Measurements from ENCODE around the gene CDH4. TPM values are rescaled to one million over a fixed set of nuclear protein-coding genes. Genes with fewer than 3 reads are reported as not detected.

Gene CDH4
- total RNA-seq, 2 donors from 2014 or later: 0.29 to 0.45 TPM

DNA sequence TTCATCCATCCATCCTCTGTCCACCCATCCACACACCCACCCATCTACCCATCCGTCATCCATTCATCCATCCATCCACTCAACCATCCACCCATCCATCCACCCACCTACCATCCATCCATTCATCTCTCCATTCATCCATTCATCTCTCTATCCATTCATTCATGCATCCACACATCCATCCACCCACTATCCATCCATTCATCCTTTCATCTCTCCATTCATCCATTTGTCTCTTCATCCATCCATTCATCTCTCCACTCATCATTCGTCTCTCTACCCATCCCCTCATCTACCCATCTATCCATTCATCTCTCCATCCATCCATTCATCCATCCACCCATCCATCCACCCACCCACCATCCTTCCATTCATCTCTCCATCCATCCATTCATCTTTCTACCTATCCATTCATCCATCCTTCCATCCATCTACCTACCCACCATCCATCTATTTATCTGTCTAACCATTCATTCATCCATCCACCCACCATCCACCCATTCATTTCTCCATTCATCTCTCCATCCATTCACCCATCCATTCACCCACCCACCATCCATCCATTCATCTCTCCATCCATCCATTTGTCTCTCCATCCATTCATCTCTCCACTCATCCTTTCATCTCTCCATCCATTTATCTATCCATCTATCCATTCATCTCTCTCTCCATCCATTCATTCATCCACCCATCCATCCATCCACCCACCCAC lies 538.2 kb downstream of the CDH4 start:
- H3K36me3 Mint-ChIP-seq (ENCODE audit: low read depth): no peaks in the 10 kb centered on the region
- peaks cover 9% of the 10 kb centered on the region for H3K27me3 Mint-ChIP-seq
- ATAC-seq (replicated peaks): no peak
- H3K27ac Mint-ChIP-seq: no peak overlapping the region
- no peak overlapping the region for H3K4me3 Mint-ChIP-seq
- H3K4me1 Mint-ChIP-seq: no peaks in the 10 kb centered on the region
- H3K9me3 Mint-ChIP-seq: no peaks in the 10 kb centered on the region

DNA sequence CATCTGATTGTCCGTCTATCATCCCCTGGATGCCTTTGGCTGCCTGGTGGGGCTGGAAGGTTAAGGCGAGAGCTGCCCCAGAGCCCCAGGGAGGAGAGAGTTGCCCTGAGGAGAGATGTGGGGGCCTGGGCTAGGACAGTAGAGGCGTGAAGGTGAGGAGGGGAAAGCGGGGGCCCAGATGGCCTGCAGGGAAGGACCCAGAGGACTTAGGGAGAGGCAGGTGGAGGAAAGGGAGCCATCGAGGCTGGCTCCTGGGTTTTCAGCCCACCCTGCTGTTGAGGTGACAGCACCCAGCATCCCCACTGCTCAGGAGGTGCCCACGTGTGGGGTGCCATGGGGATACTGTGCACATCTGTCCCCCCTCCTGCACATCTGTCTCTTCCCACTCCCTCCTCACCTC lies 539.9 kb downstream of the CDH4 start:
- Mint-ChIP-seq H3K9me3 (no peaks in the 10 kb centered on the region), H3K4me1 (no peaks in the 10 kb centered on the region), H3K36me3 (ENCODE audit: low read depth) (no peaks in the 10 kb centered on the region), H3K27me3 (peaks cover 9% of the 10 kb centered on the region), H3K4me3 (no peak overlapping the region), H3K27ac (no peak overlapping the region)
- no peak for ATAC-seq (replicated peaks)

DNA sequence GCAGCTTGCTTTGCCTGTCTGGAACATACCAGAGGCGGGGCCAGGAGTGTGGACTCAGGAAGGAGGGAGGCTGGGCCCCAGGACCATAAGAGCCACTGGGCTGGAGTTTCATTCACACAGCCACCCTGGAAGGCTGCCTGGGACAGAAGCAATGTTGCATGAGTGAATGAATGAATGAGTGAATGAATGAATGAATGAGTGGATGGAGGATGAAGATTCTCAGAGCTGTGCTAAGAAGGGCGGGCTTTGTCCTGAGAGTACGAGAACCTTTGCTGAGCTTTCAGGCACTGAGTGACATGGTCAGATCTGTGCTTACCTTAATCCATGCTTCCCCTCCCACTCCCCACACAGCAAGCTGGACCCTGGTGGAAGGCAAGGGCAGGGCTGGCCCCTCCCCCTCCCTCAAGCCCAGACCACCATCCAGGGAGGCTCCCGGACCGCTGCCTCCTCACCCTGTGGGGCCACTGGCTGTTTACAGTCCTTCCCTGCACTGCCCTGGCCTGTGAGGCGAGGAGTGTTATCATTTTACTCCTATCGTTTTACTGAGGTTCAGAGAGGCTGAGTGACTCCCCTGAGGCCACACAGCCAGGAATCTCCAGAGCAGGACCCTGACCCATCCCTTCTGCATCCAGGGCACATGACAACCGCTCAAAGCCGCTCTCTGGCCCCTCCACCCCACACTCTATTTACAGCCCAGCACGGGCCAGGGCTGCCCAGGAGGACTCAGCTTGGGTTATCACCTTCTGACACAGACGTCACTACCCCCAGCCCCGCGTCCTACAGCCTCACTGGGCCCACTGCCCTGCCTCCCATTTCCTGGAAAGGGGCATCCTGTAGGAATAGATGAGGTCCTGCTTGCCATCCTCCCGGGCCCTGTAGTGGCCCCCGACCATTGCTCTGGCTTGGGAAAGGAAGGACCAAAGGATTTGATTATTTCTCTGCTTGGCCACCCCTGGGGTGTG lies 543.9 kb downstream of the CDH4 start:
- Mint-ChIP-seq H3K9me3 (no peaks in the 10 kb centered on the region), H3K4me1 (no peaks in the 10 kb centered on the region), H3K36me3 (ENCODE audit: low read depth) (no peaks in the 10 kb centered on the region), H3K27me3 (no peaks in the 10 kb centered on the region), H3K27ac (no peak overlapping the region), H3K4me3 (no peak overlapping the region)
- no peak for ATAC-seq (replicated peaks)

DNA sequence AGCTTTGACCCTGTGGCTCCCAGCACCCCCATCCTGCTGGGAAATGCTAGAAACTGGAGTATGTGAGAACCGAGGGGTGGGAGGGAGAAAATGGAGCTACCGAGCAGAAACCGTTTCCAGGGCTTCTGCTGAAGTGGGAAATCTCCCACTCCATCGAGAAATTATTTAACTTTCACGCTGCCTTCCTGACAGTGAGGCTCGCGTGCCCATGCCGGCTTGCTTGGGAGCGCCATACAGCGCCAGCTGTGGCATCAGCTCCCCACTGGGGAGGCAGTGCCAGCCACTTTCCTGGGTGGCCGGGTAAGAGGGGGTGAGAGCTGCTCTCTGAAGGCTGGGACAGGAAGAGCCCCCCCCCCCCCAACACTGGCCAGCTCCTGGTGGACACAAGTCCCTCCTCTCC lies 544.7 kb downstream of the CDH4 start:
- no peaks in the 10 kb centered on the region for H3K36me3 Mint-ChIP-seq (ENCODE audit: low read depth)
- H3K27ac Mint-ChIP-seq: no peak overlapping the region
- H3K9me3 Mint-ChIP-seq: no peaks in the 10 kb centered on the region
- H3K4me3 Mint-ChIP-seq: no peak overlapping the region
- peaks cover 3% of the 10 kb centered on the region for H3K27me3 Mint-ChIP-seq
- no peak for ATAC-seq (replicated peaks)
- H3K4me1 Mint-ChIP-seq: no peaks in the 10 kb centered on the region

DNA sequence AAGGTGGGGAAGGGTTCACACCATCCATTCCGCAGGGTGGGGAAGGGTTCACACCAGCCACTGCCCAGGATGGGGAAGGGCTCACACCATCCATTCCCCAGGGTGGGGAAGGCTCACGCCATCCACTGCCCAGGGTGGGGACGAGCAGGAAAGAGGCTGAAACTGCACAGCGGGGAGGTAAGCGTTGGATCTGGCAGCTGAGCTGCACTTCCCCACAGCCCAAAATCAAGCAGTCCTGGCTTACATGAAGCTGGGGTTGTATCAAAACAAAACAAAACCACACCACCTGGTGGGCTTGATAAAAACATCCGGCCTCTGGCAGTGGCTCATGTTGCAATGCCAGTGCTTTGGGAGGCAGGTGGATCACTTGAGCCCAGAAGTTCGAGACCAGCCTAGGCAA lies 545.1 kb downstream of the CDH4 start:
- Mint-ChIP-seq H3K4me3 (no peak overlapping the region), H3K27ac (no peak overlapping the region), H3K9me3 (no peaks in the 10 kb centered on the region), H3K27me3 (peaks cover 5% of the 10 kb centered on the region), H3K36me3 (ENCODE audit: low read depth) (no peaks in the 10 kb centered on the region), H3K4me1 (no peaks in the 10 kb centered on the region)
- no peak for ATAC-seq (replicated peaks)

DNA sequence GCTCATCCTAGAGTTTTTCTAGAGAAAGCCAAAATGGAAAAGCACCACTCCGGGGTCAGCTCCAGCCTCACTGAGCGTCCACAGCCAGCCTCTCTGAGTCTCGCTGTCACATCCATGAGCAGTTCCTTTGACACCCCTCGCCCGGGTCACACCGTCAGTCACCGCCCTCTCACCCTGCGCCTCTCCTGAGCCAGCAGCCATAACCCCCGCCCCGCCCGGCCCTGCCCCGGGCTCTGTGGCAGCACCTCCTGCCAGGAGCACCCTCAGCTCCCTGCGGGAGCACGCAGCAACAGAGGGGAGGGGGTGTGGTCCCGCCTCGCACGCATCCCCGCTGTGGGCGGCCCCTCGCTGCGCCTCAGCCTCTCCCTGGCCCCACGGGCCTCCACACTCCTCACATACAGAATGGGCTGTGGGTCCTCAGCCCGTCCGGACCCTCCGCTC lies 545.9 kb downstream of the CDH4 start:
- no peaks in the 10 kb centered on the region for H3K9me3 Mint-ChIP-seq

DNA sequence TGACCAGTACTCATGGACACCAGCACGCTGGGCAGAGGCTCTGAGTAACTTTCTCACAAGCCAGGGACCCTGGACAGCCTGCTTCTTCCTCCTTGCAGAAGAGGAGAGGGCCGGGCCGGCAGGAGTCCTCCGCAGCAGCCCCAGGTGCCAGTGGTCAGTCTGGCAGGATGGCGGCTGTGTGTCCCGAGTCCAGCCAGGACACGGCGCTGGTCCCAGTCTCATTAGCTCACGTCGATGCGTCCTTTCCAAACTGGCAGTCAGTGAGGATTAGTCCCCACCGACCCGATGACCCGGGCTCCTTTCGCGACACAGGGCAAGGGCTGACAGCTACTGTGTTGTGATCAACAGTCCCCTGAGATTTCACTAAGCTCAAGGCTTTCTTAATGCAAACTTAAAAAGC lies 546.6 kb downstream of the CDH4 start:
- H3K4me1 Mint-ChIP-seq: no peaks in the 10 kb centered on the region
- H3K4me3 Mint-ChIP-seq: no peak overlapping the region
- H3K27ac Mint-ChIP-seq: no peak overlapping the region
- ATAC-seq (replicated peaks): no peak
- H3K9me3 Mint-ChIP-seq: no peaks in the 10 kb centered on the region
- peaks cover 5% of the 10 kb centered on the region for H3K27me3 Mint-ChIP-seq
- H3K36me3 Mint-ChIP-seq (ENCODE audit: low read depth): no peaks in the 10 kb centered on the region

More for the DNA sequence above, 545.9 kb downstream of the CDH4 start:
- H3K4me1 Mint-ChIP-seq: no peaks in the 10 kb centered on the region
- no peak overlapping the region for H3K27ac Mint-ChIP-seq
- peaks cover 5% of the 10 kb centered on the region for H3K27me3 Mint-ChIP-seq
- H3K36me3 Mint-ChIP-seq (ENCODE audit: low read depth): no peaks in the 10 kb centered on the region
- no peak overlapping the region for H3K4me3 Mint-ChIP-seq
- no peak for ATAC-seq (replicated peaks)

DNA sequence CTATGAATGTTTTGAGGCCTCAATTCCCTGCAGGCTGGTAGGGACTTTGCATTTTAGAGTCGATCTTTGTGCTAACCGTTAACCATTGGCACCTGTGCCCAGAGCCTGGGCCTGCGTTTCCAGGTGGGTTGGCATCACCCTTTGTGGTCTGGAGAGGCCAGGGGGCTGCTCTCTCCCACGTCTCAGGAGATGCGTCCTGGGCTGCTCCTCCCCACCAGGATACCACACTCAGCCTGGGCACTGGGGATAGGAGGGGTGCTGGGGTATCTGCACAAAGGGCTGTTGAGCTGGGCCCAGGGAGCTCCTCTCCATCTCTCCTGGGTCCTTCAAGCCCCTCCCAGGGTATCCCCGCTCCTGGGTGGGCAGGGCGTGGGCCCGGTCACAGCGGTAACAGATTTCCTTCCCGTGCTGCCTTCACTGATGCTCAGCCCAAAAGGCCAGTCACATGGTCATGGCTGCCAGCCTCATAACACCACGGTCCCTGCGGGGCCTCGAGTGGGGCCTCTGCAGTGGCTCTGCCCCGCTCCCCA lies 547.4 kb downstream of the CDH4 start:
- H3K9me3 Mint-ChIP-seq: no peaks in the 10 kb centered on the region
- H3K27ac Mint-ChIP-seq: no peak overlapping the region
- no peaks in the 10 kb centered on the region for H3K4me1 Mint-ChIP-seq
- ATAC-seq (replicated peaks): no peak
- H3K36me3 Mint-ChIP-seq (ENCODE audit: low read depth): no peaks in the 10 kb centered on the region
- H3K4me3 Mint-ChIP-seq: no peak overlapping the region
- peaks cover 5% of the 10 kb centered on the region for H3K27me3 Mint-ChIP-seq

DNA sequence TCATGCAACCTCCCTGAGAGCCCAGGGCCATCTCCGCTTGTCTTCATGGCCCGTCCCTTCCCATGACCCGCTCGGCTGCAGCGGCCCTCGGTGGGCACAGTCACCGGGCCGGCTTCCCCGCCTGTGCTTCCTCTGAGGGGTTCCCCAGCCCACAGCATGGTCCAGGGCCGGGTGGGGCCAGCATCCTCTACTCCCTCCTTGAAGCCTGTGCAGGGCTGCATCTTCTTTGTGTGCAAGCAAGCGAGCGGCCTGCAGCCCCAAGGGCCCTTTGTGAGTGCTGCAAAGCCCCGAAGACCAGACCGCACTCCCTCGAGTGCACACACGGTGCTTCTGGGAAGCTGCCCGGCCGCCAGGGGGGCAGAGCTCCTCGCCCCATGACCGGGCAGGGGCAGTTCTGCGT lies 547.9 kb downstream of the CDH4 start:
- Mint-ChIP-seq H3K27me3 (peaks cover 5% of the 10 kb centered on the region), H3K9me3 (no peaks in the 10 kb centered on the region), H3K4me3 (no peak overlapping the region), H3K4me1 (no peaks in the 10 kb centered on the region), H3K27ac (no peak overlapping the region), H3K36me3 (ENCODE audit: low read depth) (no peaks in the 10 kb centered on the region)
- ATAC-seq (replicated peaks): no peak

DNA sequence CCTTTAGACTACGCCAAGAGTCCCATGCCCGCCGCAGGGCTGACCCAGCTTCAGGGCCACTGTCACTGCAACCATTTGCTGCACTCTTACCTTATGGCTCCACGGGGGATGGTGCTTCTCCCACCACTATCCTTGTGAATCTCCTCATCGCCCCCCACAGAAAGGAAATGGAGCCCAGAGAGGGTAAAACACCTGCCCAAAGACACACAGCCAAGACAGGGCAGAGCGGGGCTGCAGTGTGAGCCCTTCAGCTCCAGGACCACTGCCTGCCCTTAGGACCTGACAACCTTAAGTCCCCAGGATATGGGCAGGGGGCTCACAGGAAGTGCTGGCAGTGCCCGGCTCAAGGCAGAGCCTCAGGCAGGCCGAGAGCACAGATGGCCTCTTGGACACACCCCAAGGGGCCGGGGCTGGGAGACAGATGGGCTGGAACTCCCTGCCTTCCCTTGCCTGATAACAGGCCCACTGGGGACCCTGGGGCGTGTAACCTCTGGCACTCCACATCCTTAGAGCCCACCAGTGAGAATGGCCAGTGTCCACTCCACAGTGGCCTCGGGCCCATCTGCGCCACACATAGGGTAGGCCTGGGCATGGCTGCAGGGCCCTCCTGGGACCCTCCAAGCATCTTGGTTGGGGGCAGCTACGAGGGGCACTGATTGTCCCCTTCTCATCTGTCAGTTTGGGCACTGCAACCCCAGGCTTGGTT lies 548.5 kb downstream of the CDH4 start:
- no peak for ATAC-seq (replicated peaks)
- Mint-ChIP-seq H3K4me3 (no peak overlapping the region), H3K36me3 (ENCODE audit: low read depth) (no peaks in the 10 kb centered on the region), H3K9me3 (no peaks in the 10 kb centered on the region), H3K27ac (no peak overlapping the region), H3K27me3 (peaks cover 5% of the 10 kb centered on the region), H3K4me1 (no peaks in the 10 kb centered on the region)

DNA sequence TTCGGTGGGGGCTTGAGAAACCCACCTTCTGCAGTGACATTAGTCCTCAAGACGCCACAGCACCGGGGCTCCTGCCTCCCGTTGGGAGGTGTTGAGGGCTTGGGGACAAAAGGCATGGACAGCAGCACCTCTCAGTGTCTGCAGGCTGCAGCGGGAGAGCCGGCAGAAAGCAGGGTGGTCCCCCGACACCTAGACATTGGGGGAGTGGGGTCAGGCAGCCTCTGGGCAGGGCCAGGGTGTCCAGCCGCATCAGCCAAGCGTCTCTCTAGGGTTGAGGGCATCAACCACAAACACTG lies 549.0 kb downstream of the CDH4 start:
- Mint-ChIP-seq H3K27me3 (peaks cover 5% of the 10 kb centered on the region), H3K27ac (no peak overlapping the region), H3K9me3 (no peaks in the 10 kb centered on the region), H3K4me3 (no peak overlapping the region), H3K4me1 (no peaks in the 10 kb centered on the region), H3K36me3 (ENCODE audit: low read depth) (no peaks in the 10 kb centered on the region)
- no peak for ATAC-seq (replicated peaks)

DNA sequence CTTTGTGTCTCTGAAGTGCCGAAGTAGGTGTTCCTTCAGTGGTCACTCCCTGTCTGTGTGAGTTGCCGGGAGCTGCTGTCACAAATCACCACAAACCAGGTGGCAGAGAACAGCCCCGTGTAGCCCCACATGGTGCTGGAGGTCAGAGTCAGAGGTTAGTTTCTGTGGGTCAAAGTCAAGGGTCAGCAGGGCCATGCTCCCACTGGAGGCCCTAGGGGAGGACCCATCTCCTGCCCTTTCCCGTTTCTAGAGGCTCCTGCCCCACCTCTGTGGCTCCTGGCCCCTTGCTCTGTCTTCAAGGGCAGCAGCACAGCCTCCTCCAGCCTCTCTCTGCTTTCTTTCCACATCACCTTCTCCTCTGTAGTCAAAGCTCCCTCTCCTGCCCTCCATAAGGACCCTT lies 549.4 kb downstream of the CDH4 start:
- no peak for ATAC-seq (replicated peaks)
- no peak overlapping the region for H3K4me3 Mint-ChIP-seq
- no peak overlapping the region for H3K27ac Mint-ChIP-seq
- H3K27me3 Mint-ChIP-seq: peaks cover 5% of the 10 kb centered on the region
- no peaks in the 10 kb centered on the region for H3K36me3 Mint-ChIP-seq (ENCODE audit: low read depth)
- H3K4me1 Mint-ChIP-seq: no peaks in the 10 kb centered on the region
- no peaks in the 10 kb centered on the region for H3K9me3 Mint-ChIP-seq

DNA sequence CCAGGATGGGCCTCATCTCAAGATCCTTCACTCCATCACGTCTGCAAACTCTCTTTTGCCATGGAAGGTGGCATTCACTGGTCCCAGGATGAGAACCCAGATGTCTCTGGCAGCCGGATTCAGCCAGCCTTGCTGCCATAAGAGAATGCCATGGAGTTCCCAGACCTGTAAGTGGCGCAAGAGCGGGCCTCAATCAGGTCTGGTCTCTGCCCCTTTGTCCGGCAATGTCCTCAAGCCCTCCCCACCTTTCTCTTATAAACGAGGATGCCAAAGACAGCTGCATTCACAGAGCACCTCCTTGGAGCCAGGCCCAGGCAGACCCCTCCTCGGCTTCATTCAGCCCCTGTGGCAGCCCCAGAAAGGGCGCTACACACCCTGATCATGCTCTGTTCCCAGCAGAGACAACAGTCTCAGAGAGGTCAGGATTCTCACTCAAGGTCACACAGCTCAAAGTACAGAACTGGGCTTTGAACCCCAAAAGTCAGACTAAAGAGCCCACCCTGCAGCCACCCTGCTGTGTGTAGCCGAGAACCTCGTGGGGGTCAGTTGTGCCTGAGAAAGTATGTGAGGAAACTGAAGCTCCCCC lies 549.9 kb downstream of the CDH4 start:
- peaks cover 5% of the 10 kb centered on the region for H3K27me3 Mint-ChIP-seq
- no peaks in the 10 kb centered on the region for H3K36me3 Mint-ChIP-seq (ENCODE audit: low read depth)
- no peak overlapping the region for H3K4me3 Mint-ChIP-seq
- H3K27ac Mint-ChIP-seq: no peak overlapping the region
- no peak for ATAC-seq (replicated peaks)
- H3K9me3 Mint-ChIP-seq: no peaks in the 10 kb centered on the region
- no peaks in the 10 kb centered on the region for H3K4me1 Mint-ChIP-seq

DNA sequence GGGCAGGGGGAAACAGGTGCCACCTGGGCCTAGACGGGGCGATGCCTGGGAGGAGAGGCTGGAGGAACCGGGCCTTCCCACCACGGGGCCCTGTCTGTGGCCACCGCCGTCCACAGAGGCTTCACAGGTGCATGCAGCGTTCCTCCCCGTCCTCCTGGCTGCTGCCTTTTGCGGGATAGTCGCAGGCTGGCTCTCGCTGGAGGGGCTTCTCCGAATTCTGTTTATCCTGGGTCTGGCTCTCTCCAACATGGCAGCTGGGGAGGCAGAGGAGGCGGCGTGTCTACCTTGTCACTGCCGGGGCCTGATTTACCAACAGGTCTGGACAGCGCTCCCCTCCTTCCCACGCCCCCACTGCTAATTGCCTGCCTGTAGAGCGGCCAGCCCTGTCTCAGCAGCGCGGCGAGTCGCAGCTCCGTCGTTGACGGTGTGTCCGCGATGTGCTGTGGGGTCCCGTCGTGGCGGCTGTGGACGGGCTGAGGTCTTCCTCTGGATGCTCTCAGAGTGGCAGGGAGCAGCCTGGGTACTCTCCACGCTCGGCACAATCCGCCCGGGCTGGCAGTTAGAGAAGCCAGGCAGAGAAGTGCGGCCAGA lies 550.8 kb downstream of the CDH4 start:
- Mint-ChIP-seq H3K27ac (no peak overlapping the region), H3K27me3 (peaks cover 5% of the 10 kb centered on the region), H3K9me3 (no peaks in the 10 kb centered on the region), H3K36me3 (ENCODE audit: low read depth) (no peaks in the 10 kb centered on the region), H3K4me3 (no peak overlapping the region), H3K4me1 (no peaks in the 10 kb centered on the region)
- no peak for ATAC-seq (replicated peaks)
